Measurements from ENCODE around the gene TSPAN31. TPM values are rescaled to one million over a fixed set of nuclear protein-coding genes. Genes with fewer than 3 reads are reported as not detected.
A peak's percentile ranks its signal among the peaks of the same experiment; 100 is the strongest.
"Not testable (repeated sequence)": the region's sequence is repeated elsewhere in the genome, so short reads cannot be mapped to it uniquely, and the experiment has no call there.

The TSPAN31 gene
- total RNA-seq (2014; rRNA removed; shearing (Covaris generic)): 7.9 and 13.5 TPM in 2 replicates

- DNase-seq (ENCODE audit: low read depth): peak; percentile 99
Measured at GRCh38 chr12:57744777-57745484, at the start of gene TSPAN31. TSS of gene TSPAN31 (plus strand) at chr12:57745039. CDS start at chr12:57745155, 116 bp downstream.

GRCh38 chr12:57695770-57696432 is 48.9 kb upstream of the TSPAN31 start:
- DNase-seq (ENCODE audit: low read depth): no peak

GRCh38 chr12:57697076-57697475 is 47.8 kb upstream of the TSPAN31 start:
- DNase-seq (ENCODE audit: low read depth): no peak

GRCh38 chr12:57698414-57698813 is 46.4 kb upstream of the TSPAN31 start:
- no peak for DNase-seq (ENCODE audit: low read depth)

GRCh38 chr12:57700317-57700716 is 44.5 kb upstream of the TSPAN31 start:
- DNase-seq (ENCODE audit: low read depth): no peak

- DNase-seq (ENCODE audit: low read depth): no peak
Measured at GRCh38 chr12:57707250-57707649, 37.6 kb upstream of the TSPAN31 start.

- DNase-seq (ENCODE audit: low read depth): no peak
Measured at GRCh38 chr12:57708296-57708695, 36.5 kb upstream of the TSPAN31 start.

- no peak for DNase-seq (ENCODE audit: low read depth)
Measured at GRCh38 chr12:57712701-57713100, 32.1 kb upstream of the TSPAN31 start.

GRCh38 chr12:57713209-57713608 is 31.6 kb upstream of the TSPAN31 start:
- no peak for DNase-seq (ENCODE audit: low read depth)

DNA sequence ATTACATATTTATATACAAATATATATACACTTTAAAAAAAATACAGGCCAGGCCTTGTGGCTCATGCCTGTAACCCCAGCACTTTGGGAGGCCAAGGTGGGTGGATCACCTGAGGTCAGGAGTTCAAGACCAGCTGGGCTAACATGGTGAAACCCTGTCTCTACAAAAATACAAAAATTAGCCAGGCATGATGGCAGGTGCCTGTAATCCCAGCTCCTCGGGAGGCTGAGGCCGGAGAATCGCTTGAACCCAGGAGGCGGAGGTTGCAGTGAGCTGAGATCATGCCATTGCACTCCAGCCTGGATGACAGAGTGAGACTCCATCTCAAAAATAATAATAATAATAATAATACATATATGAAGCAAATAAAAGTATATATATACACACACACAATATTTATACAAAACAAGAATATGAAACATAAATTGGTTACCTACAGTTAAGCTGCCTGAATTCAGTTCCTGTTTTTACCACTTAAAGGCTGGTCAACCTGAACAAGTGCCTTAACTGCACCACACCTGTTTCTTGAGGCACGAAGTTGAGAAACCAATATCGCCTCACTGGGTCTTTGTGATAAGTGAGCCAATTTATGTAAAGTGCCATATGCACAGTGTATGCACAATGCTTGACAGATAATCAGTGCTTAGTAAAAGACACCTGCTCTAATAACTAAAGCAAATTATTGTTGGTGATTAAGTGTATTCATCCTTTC is 29.6 kb upstream of the TSPAN31 start:
- not testable (repeated sequence) for DNase-seq (ENCODE audit: low read depth)

DNA sequence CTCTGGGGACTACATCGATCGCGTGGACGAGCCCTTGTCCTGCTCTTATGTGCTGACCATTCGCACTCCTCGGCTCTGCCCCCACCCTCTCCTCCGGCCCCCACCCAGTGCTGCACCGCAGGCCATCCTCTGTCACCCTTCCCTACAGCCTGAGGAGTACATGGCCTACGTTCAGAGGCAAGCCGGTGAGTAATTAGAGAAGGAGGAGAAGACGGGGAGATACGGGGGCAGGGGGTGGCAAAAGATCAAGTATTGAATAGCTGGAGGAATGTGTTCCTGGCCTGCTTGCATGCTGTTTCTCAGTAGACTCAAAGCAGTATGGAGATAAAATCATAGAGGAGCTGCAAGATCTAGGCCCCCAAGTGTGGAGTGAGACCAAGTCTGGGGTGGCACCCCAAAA is 29.1 kb upstream of the TSPAN31 start:
- DNase-seq (ENCODE audit: low read depth): no peak

GRCh38 chr12:57716305-57716704 is 28.5 kb upstream of the TSPAN31 start:
- DNase-seq (ENCODE audit: low read depth): no peak

DNA sequence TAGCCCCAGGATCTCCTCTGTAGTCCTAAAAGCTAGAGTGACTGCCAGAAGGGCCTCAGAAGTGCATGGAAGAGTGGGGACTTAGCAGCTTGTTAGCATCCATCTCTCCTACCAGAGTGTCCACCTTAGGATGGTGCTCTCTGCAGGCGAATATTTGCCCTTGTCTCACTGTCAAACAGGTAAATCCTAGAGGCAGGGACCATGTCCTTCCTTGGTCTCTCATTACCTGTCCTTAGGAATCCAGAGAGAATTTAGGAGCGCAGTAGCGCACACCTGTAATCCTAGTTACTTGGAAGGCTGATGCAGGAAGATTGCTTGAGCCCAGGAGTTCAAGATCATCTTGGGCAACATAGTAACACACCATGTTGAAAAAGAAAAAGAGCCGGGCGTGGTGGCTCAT is 27.7 kb upstream of the TSPAN31 start:
- no peak for DNase-seq (ENCODE audit: low read depth)

DNA sequence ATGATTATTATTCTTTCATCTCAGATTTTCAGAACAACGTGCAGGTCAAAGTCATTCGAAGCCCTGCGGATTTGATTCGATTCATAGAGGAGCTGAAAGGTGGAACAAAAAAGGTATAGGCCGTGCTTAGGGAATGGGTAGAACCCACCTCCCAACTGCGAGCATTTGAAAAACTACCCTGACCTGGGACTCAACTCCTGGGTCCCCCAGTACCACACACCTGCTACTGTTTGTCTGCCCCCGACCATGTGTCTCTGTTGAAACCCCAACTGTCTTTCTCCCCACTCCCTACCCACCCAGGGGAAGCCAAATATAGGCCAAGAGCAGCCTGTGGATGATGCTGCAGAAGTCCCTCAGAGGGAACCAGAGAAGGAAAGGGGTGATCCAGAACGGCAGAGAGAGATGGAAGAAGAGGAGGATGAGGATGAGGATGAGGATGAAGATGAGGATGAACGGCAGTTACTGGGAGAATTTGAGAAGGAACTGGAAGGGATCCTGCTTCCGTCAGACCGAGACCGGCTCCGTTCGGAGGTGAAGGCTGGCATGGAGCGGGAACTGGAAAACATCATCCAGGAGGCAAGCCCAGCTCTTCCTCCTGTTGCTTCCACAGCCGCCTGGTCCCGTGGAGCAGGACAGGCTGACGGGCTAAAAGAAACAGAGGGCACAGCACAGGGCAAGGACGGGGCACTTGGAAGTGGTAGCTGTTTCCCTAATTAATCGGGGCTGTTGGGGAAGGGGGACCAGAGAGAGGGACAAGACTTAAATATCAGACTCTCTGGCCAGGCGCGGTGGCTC is 26.8 kb upstream of the TSPAN31 start:
- DNase-seq (ENCODE audit: low read depth): no peak

DNA sequence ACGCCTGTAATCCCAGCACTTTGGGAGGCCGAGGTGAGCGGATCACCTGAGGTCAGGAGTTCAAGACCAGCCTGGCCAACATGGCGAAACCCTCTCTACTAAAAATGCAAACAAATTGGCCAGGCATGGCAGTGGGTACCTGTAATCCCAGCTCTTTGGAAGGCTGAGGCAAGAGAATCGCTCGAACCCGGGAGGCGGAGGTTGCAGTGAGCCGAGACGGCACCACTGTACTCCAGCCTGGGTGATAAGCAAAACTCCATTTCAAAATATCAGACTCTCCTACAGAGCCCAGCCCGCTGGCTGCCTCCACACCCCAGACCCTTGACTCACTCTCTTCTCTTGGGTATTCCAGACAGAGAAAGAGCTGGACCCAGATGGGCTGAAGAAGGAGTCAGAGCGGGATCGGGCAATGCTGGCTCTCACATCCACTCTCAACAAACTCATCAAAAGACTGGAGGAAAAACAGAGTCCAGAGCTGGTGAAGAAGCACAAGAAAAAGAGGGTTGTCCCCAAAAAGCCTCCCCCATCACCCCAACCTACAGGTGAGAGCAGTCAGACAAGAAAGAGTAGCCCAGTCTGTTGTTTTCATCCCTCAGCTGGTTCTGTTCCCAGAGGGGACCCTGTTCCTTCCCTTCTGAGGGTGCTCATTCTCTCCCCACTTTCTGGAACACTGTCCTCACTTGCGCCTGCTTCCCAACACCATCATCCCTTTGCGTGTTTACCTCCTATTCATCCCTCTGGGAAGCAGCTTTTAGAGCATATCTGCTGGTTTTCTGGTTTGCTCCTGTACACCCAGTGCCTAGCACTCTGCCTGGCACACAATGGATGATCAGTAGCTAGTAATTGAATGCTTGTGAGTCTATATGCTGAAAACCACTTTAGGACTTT is 26.0 kb upstream of the TSPAN31 start:
- DNase-seq (ENCODE audit: low read depth): no peak

DNA sequence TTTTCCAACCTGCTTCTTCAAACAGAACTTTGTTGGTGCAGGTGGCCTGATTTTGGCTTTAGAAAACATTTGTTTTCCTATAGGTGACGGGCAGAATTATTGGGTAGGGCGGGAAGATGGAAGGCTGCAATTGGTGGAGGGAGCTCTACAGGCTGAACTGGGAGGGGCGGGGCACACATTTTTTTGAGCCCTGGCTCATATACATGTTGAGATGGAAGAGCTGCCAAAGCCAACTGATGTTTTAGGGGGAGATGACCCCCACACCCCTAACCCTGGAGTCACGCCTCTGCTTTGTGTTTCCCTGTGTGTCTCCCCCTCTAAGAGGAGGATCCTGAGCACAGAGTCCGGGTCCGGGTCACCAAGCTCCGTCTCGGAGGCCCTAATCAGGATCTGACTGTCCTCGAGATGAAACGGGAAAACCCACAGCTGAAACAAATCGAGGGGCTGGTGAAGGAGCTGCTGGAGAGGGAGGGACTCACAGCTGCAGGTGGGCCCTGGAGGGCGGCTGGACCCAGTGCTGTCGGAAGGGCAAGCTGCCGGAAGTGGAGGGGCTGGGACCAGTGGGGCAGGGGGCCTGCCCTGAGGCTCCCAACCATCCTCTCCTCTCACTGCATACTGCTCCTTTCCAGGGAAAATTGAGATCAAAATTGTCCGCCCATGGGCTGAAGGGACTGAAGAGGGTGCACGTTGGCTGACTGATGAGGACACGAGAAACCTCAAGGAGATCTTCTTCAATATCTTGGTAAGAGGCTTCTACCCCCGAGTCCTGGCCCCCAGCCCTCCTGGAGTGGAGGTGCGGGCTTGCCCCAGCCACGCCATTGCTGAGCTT is 24.8 kb upstream of the TSPAN31 start:
- DNase-seq (ENCODE audit: low read depth): no peak

DNA sequence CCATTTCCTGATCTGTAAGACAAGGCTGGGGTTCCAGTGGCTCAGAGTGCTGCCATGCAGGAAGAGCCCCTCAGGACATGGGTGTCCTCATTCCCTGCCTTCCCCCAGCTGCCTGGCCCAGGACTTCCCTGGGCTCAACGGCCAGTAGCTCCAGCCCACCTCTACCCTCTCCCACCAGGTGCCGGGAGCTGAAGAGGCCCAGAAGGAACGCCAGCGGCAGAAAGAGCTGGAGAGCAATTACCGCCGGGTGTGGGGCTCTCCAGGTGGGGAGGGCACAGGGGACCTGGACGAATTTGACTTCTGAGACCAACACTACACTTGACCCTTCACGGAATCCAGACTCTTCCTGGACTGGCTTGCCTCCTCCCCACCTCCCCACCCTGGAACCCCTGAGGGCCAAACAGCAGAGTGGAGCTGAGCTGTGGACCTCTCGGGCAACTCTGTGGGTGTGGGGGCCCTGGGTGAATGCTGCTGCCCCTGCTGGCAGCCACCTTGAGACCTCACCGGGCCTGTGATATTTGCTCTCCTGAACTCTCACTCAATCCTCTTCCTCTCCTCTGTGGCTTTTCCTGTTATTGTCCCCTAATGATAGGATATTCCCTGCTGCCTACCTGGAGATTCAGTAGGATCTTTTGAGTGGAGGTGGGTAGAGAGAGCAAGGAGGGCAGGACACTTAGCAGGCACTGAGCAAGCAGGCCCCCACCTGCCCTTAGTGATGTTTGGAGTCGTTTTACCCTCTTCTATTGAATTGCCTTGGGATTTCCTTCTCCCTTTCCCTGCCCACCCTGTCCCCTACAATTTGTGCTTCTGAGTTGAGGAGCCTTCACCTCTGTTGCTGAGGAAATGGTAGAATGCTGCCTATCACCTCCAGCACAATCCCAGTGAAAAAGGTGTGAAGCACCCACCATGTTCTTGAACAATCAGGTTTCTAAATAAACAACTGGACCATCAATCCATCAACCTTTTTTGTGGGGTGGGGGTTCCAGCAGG is 23.9 kb upstream of the TSPAN31 start:
- DNase-seq (ENCODE audit: low read depth): no peak

DNA sequence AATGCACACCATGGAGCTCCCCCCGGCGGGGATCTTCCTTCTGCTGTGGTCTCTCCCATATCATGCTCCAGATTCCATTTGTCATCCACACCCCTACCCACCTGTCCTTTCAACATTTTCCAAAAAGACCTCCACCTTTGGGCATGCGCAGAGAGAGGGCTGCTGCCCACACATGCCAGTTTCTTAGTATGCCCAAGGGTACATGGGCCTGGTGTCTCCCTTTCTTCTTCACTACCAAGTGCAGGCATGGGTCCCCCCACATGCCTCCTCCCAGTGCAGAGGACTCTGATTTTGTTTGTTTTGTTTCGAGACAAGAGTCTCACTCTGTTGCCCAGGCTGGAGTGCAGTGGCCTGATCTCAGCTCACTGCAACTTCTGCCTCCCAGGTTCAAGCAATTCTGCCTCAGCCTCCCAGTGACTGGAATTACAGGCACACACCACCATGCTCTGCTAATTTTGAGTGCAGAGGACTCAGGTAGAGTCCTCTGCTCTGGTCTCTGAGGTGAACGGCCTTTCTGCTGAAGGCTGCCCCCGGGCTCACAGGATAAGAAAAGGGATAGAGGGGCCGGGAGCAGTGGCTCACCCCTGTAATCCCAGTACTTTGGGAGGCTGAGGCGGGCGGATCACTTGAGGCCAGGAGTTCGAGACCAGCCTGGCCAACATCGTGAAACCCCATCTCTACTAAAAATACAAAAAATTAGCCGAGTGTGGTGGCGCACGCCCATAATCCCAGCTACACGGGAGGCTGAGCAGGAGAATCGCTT is 22.8 kb upstream of the TSPAN31 start:
- not testable (repeated sequence) for DNase-seq (ENCODE audit: low read depth)

All from Daoy (cell line).